ENCODE measurements around the gene STARD6. TPM values are rescaled to one million over a fixed set of nuclear protein-coding genes. Genes with fewer than 3 reads are reported as not detected.

Gene STARD6
- total RNA-seq, 1 experiment from 2014 or later: not detected

DNA sequence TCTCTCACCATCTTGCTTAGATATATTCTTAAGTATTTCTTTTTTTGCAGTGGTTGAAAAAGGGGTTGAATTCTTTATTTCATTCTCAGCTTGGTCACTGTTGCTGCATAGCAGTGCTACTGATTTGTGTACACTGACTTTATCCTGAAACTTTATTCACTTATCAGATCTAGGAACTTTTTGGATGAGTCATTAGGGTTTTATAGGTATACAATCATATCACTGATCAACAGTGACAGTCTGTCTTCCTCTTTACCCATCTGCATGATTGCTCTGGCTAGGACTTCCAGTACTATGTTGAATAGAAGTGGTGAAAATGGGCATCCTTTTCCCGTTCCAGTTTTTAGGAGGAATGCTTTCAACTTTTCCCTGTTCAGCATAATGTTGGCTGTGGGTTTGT lies 6.5 kb downstream of the STARD6 start:
- no peaks in the 10 kb centered on the region for H3K36me3 ChIP-seq (ENCODE audit: control insufficient read depth, insufficient read depth, low read length)
- POLR2A ChIA-PET: no interaction called here
- in situ Hi-C loops (cut with HindIII; ENCODE audit: low pct_unique_long_range_greater_than_20kb, low sequenced_read_pairs) (no loop called here), intact Hi-C loops (cut with micrococcal nuclease; ENCODE audit: unreplicated experiment) (loop anchor here (10.0 kb wide), 1 partner anchor 76 kb away; no protein-coding TSS in a partner anchor)
- H3K9me3 ChIP-seq (ENCODE audit: control insufficient read depth, insufficient read depth, low read depth, low read length): no peaks in the 10 kb centered on the region
- H3K4me3 ChIP-seq (ENCODE audit: low read depth in 2 of 2, low read length in 2 of 2): no peak overlapping the region
- no peak overlapping the region for H3K27ac ChIP-seq (ENCODE audit: low read length)
- CTCF ChIA-PET: no interaction called here
- no TSS peak for BruUV-seq (replicated peaks)
- no peaks in the 10 kb centered on the region for H3K27me3 ChIP-seq (ENCODE audit: control insufficient read depth, insufficient read depth, low read length)
- ATAC-seq (no peak), DNase-seq (ENCODE audit: low read depth, low spot score) (no peak)
- H3K4me1 ChIP-seq (ENCODE audit: control insufficient read depth, insufficient read depth, low read length): no peaks in the 10 kb centered on the region
- no peak for TF ChIP-seq TCF7L2 (IDR thresholded peaks at IDR 0.05; ENCODE audit: low read depth, low read length)
- TF ChIP-seq, protein P1, sequence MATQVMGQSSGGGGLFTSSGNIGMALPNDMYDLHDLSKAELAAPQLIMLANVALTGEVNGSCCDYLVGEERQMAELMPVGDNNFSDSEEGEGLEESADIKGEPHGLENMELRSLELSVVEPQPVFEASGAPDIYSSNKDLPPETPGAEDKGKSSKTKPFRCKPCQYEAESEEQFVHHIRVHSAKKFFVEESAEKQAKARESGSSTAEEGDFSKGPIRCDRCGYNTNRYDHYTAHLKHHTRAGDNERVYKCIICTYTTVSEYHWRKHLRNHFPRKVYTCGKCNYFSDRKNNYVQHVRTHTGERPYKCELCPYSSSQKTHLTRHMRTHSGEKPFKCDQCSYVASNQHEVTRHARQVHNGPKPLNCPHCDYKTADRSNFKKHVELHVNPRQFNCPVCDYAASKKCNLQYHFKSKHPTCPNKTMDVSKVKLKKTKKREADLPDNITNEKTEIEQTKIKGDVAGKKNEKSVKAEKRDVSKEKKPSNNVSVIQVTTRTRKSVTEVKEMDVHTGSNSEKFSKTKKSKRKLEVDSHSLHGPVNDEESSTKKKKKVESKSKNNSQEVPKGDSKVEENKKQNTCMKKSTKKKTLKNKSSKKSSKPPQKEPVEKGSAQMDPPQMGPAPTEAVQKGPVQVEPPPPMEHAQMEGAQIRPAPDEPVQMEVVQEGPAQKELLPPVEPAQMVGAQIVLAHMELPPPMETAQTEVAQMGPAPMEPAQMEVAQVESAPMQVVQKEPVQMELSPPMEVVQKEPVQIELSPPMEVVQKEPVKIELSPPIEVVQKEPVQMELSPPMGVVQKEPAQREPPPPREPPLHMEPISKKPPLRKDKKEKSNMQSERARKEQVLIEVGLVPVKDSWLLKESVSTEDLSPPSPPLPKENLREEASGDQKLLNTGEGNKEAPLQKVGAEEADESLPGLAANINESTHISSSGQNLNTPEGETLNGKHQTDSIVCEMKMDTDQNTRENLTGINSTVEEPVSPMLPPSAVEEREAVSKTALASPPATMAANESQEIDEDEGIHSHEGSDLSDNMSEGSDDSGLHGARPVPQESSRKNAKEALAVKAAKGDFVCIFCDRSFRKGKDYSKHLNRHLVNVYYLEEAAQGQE (IDR thresholded peaks at IDR 0.05; ENCODE audit: insufficient read depth in 1 of 2, low read depth in 2 of 2, low read length in 1 of 2): no peak
- no peak for TF ChIP-seq POLR2AphosphoS5 (IDR thresholded peaks at IDR 0.05; ENCODE audit: low read depth, low read length)
- TF ChIP-seq, protein P2, sequence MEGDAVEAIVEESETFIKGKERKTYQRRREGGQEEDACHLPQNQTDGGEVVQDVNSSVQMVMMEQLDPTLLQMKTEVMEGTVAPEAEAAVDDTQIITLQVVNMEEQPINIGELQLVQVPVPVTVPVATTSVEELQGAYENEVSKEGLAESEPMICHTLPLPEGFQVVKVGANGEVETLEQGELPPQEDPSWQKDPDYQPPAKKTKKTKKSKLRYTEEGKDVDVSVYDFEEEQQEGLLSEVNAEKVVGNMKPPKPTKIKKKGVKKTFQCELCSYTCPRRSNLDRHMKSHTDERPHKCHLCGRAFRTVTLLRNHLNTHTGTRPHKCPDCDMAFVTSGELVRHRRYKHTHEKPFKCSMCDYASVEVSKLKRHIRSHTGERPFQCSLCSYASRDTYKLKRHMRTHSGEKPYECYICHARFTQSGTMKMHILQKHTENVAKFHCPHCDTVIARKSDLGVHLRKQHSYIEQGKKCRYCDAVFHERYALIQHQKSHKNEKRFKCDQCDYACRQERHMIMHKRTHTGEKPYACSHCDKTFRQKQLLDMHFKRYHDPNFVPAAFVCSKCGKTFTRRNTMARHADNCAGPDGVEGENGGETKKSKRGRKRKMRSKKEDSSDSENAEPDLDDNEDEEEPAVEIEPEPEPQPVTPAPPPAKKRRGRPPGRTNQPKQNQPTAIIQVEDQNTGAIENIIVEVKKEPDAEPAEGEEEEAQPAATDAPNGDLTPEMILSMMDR (IDR thresholded peaks at IDR 0.05): no peak
- no peak for TF ChIP-seq SIN3A (IDR thresholded peaks at IDR 0.05; ENCODE audit: borderline replicate concordance, insufficient read depth, low read depth, low read length)

DNA sequence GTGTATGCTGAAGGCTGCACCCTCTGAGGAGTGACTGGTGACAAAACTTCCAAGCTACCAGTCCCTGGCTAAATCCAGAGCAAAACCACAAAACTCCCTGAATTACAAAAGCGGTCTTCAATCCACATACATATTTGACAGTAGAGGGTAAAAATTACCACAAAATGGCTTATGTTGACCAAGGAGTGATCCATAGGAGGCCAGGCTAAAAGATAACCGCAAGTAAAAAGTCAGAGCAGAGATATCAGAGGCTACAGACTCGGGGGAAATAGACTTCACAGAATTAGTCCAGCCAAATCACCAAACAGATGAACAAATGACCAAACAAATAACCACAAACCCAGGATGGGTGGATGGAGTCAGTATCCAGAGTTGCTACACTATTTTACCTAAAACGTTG lies 19.4 kb downstream of the STARD6 start:
- Histone ChIP-seq H3K36me3 (ENCODE audit: control insufficient read depth, insufficient read depth, low read length) (no peaks in the 10 kb centered on the region), H3K27me3 (ENCODE audit: control insufficient read depth, insufficient read depth, low read length) (no peaks in the 10 kb centered on the region), H3K4me3 (ENCODE audit: low read depth in 2 of 2, low read length in 2 of 2) (no peak overlapping the region), H3K4me1 (ENCODE audit: control insufficient read depth, insufficient read depth, low read length) (no peaks in the 10 kb centered on the region), H3K9me3 (ENCODE audit: control insufficient read depth, insufficient read depth, low read depth, low read length) (no peaks in the 10 kb centered on the region), H3K27ac (ENCODE audit: low read length) (no peak overlapping the region)
- in situ Hi-C loops (cut with HindIII; ENCODE audit: low pct_unique_long_range_greater_than_20kb, low sequenced_read_pairs): no loop called here
- DNase-seq (ENCODE audit: low read depth, low spot score): no peak
- BruUV-seq (replicated peaks): no TSS peak
- ATAC-seq: no peak
- ChIA-PET POLR2A (interaction anchor here (0.6 kb wide), 1 partner anchor 998 kb away, joined by 3 read pairs; no protein-coding TSS in a partner anchor), CTCF (no interaction called here)
- TF ChIP-seq SIN3A (IDR thresholded peaks at IDR 0.05; ENCODE audit: borderline replicate concordance, insufficient read depth, low read depth, low read length) (no peak), TCF7L2 (IDR thresholded peaks at IDR 0.05; ENCODE audit: low read depth, low read length) (no peak)
- intact Hi-C loops (cut with micrococcal nuclease; ENCODE audit: unreplicated experiment): no loop called here

DNA sequence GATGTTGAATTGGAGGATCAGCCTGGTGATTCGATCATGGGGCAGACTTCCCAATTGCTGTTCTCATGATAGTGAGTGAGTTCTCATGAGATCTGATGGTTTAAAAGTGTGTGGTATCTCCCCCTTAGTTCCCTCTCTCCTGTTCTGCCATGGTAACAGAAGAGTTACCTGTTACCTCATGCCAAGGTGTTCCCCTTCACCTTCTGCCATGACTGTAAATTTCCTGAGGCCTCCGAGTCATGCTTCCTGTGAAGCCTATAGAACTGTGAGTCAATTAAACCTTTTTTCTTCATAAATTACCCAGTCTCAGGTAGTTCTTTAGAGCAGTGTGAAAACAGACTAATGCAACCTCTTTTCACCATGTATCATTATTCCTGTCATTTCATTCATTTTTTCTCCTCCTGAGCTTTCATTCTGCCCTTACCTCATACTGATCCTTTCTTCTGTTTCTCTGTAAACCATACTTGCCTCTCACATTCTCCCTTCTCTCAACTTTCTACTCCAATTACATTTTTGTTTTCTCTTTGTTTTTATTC lies 22.0 kb downstream of the STARD6 start:
- Histone ChIP-seq H3K4me3 (ENCODE audit: low read depth in 2 of 2, low read length in 2 of 2) (no peak overlapping the region), H3K9me3 (ENCODE audit: control insufficient read depth, insufficient read depth, low read depth, low read length) (no peaks in the 10 kb centered on the region), H3K27ac (ENCODE audit: low read length) (no peak overlapping the region), H3K27me3 (ENCODE audit: control insufficient read depth, insufficient read depth, low read length) (no peaks in the 10 kb centered on the region), H3K4me1 (ENCODE audit: control insufficient read depth, insufficient read depth, low read length) (no peaks in the 10 kb centered on the region), H3K36me3 (ENCODE audit: control insufficient read depth, insufficient read depth, low read length) (no peaks in the 10 kb centered on the region)
- POLR2A ChIA-PET: no interaction called here
- no peak for ATAC-seq
- CTCF ChIA-PET: no interaction called here
- DNase-seq (ENCODE audit: low read depth, low spot score): no peak
- TF ChIP-seq SIN3A (IDR thresholded peaks at IDR 0.05; ENCODE audit: borderline replicate concordance, insufficient read depth, low read depth, low read length) (no peak), TCF7L2 (IDR thresholded peaks at IDR 0.05; ENCODE audit: low read depth, low read length) (no peak), POLR2AphosphoS5 (IDR thresholded peaks at IDR 0.05; ENCODE audit: low read depth, low read length) (no peak)
- TF ChIP-seq, protein P1 (IDR thresholded peaks at IDR 0.05; ENCODE audit: insufficient read depth in 1 of 2, low read depth in 2 of 2, low read length in 1 of 2): no peak
- TF ChIP-seq, protein P2 (IDR thresholded peaks at IDR 0.05): no peak
- in situ Hi-C loops (cut with HindIII; ENCODE audit: low pct_unique_long_range_greater_than_20kb, low sequenced_read_pairs) (no loop called here), intact Hi-C loops (cut with micrococcal nuclease; ENCODE audit: unreplicated experiment) (no loop called here)
- BruUV-seq (replicated peaks): no TSS peak
